Transverse colon (tissue), 4 donors: ENCODE data around the gene GABBR2. TPM values are rescaled to one million over a fixed set of nuclear protein-coding genes. Genes with fewer than 3 reads are reported as not detected.

Source experiments
- DNase-seq: peaks from one replicate; pipeline ENCODE4 v3.0.0-alpha.2; 2019
- H3K27ac ChIP-seq, 4 donors: fragments of 200-600 bp; sonication (generic); 2 replicates each; pipeline ENCODE4 v1.5.1; 2016 to 2018; ENCODE audit warnings: inconsistent platforms in 4 of 4
- H3K27me3 ChIP-seq: fragments of 200-600 bp; sonication (generic); 2 replicates; pipeline ENCODE4 v1.5.1; 2017; ENCODE audit warnings: inconsistent platforms
- H3K36me3 ChIP-seq, 4 donors: fragments of 200-600 bp; sonication (generic); 2 replicates each; pipeline ENCODE4 v1.5.1; 2017 to 2019; ENCODE audit warnings: inconsistent platforms in 4 of 4
- H3K4me1 ChIP-seq, 4 donors: fragments of 200-600 bp; sonication (generic); 2 replicates each; pipeline ENCODE4 v1.5.1; 2017 to 2020; ENCODE audit warnings: inconsistent platforms in 4 of 4
- H3K4me3 ChIP-seq, 4 donors: fragments of 200-600 bp; sonication (generic); 1 replicate in 1 of 4; 2 replicates in 3 of 4; pipeline versions ENCODE4 v1.5.1 to v1.6.1; 2017 to 2019; ENCODE audit warnings: inconsistent platforms in 4 of 4
- H3K9me3 ChIP-seq, 2 donors: fragments of 200-600 bp; sonication (generic); 2 replicates each; pipeline ENCODE4 v1.5.1; 2017 to 2019; ENCODE audit warnings: inconsistent platforms in 2 of 2
- EP300 ChIP-seq: sonication (generic); formaldehyde crosslinking; IDR thresholded peaks from one replicate; pipeline ENCODE4 v1.6.1; 2017; ENCODE audit warnings: antibody characterized with exemption, low read depth
- POLR2A ChIP-seq: fragments of 450-650 bp; IDR thresholded peaks from one replicate; pipeline ENCODE4 v1.6.1; 2016; ENCODE audit warnings: antibody characterized with exemption, mild to moderate bottlenecking, moderate library complexity
- POLR2AphosphoS5 ChIP-seq, 3 donors: sonication (generic); formaldehyde crosslinking; IDR thresholded peaks; one replicate each; pipeline ENCODE4 v1.6.1; 2016; ENCODE audit warnings: antibody characterized with exemption in 3 of 3
- WGBS, 2 donors: methylation state at CpG; one replicate each; pipeline ENCODE4 v1.1.5; 2018; ENCODE audit warnings: low coverage in 1 of 2; 5-methylcytosine and 5-hydroxymethylcytosine counted together
- in situ Hi-C, 4 donors: fragments of 200-750 bp; cut with MboI; loops; one replicate each; pipeline versions ENCODE4 v1.15.0 to v1.15.1; 2017; ENCODE audit warnings: low sequenced_read_pairs in 3 of 4, low pct_ligation_motif_present in 1 of 4, low pct_unique_long_range_greater_than_20kb in 1 of 4
- intact Hi-C: fragments of 100-400 bp; cut with DNase I; formaldehyde crosslinking; loops from one replicate; pipeline ENCODE4 v1.15.1; 2023; ENCODE audit warnings: low total_unique reads
- total RNA-seq, 4 donors: library from RNA; depleted of rRNA; stranded (reverse); fragments of >200 nt; gene quantifications; one replicate each; pipeline ENCODE4 v1.1.0, GENCODE V29; 2016
- TF ChIP-seq, protein P1 (sequence below), 5 experiments: fragments of 200-600 bp in 3 of 5; fragments of 450-650 bp in 2 of 5; sonication (generic) in 3 of 5; IDR thresholded peaks; 1 replicate in 2 of 5; 2 replicates in 3 of 5; pipeline ENCODE4 v1.5.1; 2016 to 2017; ENCODE audit warnings: antibody characterized with exemption in 5 of 5, inconsistent platforms in 3 of 5, mild to moderate bottlenecking in 2 of 5, moderate library complexity in 1 of 5

Gene GABBR2
- total RNA-seq, 4 donors from 2014 or later: not detected

GRCh38 chr9:98370300-98370975 is 338.3 kb downstream of the GABBR2 start:
- intact Hi-C loops: no loop called here
- Histone ChIP-seq H3K4me3 (no peak overlapping the region), H3K4me1 (no peaks in the 10 kb centered on the region), H3K36me3 (no peaks in the 10 kb centered on the region), H3K27me3 (no peaks in the 10 kb centered on the region), H3K9me3 (peaks cover 5 to 7% of the 10 kb centered on the region in 2 donors), H3K27ac (no peak overlapping the region)
- WGBS, 2 donors: 89 to 100% methylated on average over 1 to 9 of the region's 9 CpGs
- in situ Hi-C loops: no loop called here
- DNase-seq: no peak
- TF ChIP-seq, protein P1, sequence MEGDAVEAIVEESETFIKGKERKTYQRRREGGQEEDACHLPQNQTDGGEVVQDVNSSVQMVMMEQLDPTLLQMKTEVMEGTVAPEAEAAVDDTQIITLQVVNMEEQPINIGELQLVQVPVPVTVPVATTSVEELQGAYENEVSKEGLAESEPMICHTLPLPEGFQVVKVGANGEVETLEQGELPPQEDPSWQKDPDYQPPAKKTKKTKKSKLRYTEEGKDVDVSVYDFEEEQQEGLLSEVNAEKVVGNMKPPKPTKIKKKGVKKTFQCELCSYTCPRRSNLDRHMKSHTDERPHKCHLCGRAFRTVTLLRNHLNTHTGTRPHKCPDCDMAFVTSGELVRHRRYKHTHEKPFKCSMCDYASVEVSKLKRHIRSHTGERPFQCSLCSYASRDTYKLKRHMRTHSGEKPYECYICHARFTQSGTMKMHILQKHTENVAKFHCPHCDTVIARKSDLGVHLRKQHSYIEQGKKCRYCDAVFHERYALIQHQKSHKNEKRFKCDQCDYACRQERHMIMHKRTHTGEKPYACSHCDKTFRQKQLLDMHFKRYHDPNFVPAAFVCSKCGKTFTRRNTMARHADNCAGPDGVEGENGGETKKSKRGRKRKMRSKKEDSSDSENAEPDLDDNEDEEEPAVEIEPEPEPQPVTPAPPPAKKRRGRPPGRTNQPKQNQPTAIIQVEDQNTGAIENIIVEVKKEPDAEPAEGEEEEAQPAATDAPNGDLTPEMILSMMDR (IDR thresholded peaks at IDR 0.05): no peak
- no peak for TF ChIP-seq POLR2A
- TF ChIP-seq POLR2AphosphoS5 (IDR thresholded peaks at IDR 0.05): no peak
- no peak for TF ChIP-seq EP300

- DNase-seq: no peak
- intact Hi-C loops (no loop called here), in situ Hi-C loops (no loop called here)
- H3K4me1 ChIP-seq: no peaks in the 10 kb centered on the region
- H3K4me3 ChIP-seq: no peak overlapping the region
- WGBS, 2 donors: 97% methylated on average over 2 of the region's 2 CpGs; no CpG with 5 or more reads in 1 of the 2 donors
- no peaks in the 10 kb centered on the region for H3K27me3 ChIP-seq
- H3K27ac ChIP-seq: no peak overlapping the region
- peaks cover 7 to 12% of the 10 kb centered on the region in 2 donors for H3K9me3 ChIP-seq
- no peaks in the 10 kb centered on the region for H3K36me3 ChIP-seq
- TF ChIP-seq POLR2A: no peak
- TF ChIP-seq EP300: no peak
- TF ChIP-seq, protein P1 (IDR thresholded peaks at IDR 0.05): no peak
- no peak for TF ChIP-seq POLR2AphosphoS5 (IDR thresholded peaks at IDR 0.05)
Measured at GRCh38 chr9:98369896-98370295, 338.8 kb downstream of the GABBR2 start.

- TF ChIP-seq EP300: no peak
- H3K27ac ChIP-seq: no peak overlapping the region
- no peaks in the 10 kb centered on the region for H3K36me3 ChIP-seq
- WGBS, 2 donors: 67 to 86% methylated on average over 2 of the region's 2 CpGs
- peaks cover 7 to 12% of the 10 kb centered on the region in 2 donors for H3K9me3 ChIP-seq
- DNase-seq: no peak
- H3K4me3 ChIP-seq: no peak overlapping the region
- in situ Hi-C loops (no loop called here), intact Hi-C loops (no loop called here)
- H3K4me1 ChIP-seq: no peaks in the 10 kb centered on the region
- H3K27me3 ChIP-seq: no peaks in the 10 kb centered on the region
Measured at GRCh38 chr9:98369471-98369870, 339.3 kb downstream of the GABBR2 start.

DNA sequence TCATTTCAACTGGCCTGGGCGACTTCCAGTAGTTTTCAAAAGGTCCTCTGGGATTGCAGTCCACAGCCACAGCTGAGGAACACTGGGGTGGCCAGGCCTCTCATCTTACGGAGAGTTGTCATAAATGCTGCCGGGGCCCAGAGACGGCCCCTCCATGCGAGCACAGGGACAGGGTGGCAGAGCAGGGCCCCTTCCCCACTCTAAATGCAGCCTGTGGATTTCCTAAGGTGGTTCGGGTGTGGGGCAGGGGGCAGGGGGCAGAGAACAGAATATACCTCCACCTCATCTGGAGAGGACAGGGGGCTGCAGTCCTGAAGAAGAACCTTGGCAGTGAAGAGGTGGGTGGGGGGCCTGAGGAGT is 339.7 kb downstream of the GABBR2 start:
- Histone ChIP-seq H3K4me1 (no peaks in the 10 kb centered on the region), H3K27ac (no peak overlapping the region), H3K9me3 (peaks cover 7 to 12% of the 10 kb centered on the region in 2 donors), H3K27me3 (no peaks in the 10 kb centered on the region), H3K36me3 (no peaks in the 10 kb centered on the region), H3K4me3 (no peak overlapping the region)
- intact Hi-C loops: no loop called here
- in situ Hi-C loops: no loop called here
- DNase-seq: no peak
- 87% methylated on average over 6 of the region's 6 CpGs; no CpG with 5 or more reads in 1 of the 2 donors for WGBS, 2 donors
- TF ChIP-seq, protein P1 (IDR thresholded peaks at IDR 0.05): no peak
- TF ChIP-seq POLR2A (no peak), EP300 (no peak), POLR2AphosphoS5 (IDR thresholded peaks at IDR 0.05) (no peak)
